Endothelial cell of umbilical vein (primary cell): ENCODE data around the gene CCL1. TPM values are rescaled to one million over a fixed set of nuclear protein-coding genes. Genes with fewer than 3 reads are reported as not detected.

Experiments
- BruUV-seq: library from RNA; stranded (reverse); fragments of 400-500 nt; replicated peaks from 2 replicates; lab custom pipeline; 2021; lab: Mats Ljungman, UMichigan
- CTCF ChIA-PET: fragments of 300-600, 350-600 bp; sonication (Branson Sonifier 250); formaldehyde crosslinking; loops from one replicate; lab custom pipeline; 2021; ENCODE audit warnings: antibody characterized with exemption, inconsistent platforms; lab: Charles Lee
- POLR2A ChIA-PET: fragments of 300-600, 350-600 bp; sonication (Branson Sonifier 250); formaldehyde crosslinking; loops from one replicate; lab custom pipeline; 2021; ENCODE audit warnings: antibody characterized with exemption, inconsistent platforms; lab: Charles Lee
- DNase-seq: peaks from one replicate; pipeline ENCODE4 v3.0.0-alpha.2; 2011; ENCODE audit warnings: low read depth, low spot score
- FAIRE-seq: peaks from 2 replicates; lab custom pipeline; 2011; peaks lifted over from hg19 to GRCh38; lab: Jason Lieb, UNC
- H2AFZ ChIP-seq: 2 replicates; pipeline ENCODE4 v1.6.0; 2012; ENCODE audit warnings: low read depth, low read length, control low read depth, inconsistent platforms
- H3K27ac ChIP-seq: 2 replicates; pipeline ENCODE4 v1.5.1; 2011; ENCODE audit warnings: low read depth, mild to moderate bottlenecking, control low read depth, low read length, moderate library complexity; ENCODE audit not compliant: insufficient read depth
- H3K27me3 ChIP-seq, 2 experiments: 2 replicates each; pipeline versions ENCODE4 v1.6.0 to v1.6.1; 2011; ENCODE audit warnings: low read length in 2 of 2, mixed read lengths in 1 of 2; ENCODE audit not compliant: control insufficient read depth in 2 of 2, insufficient read depth in 2 of 2
- H3K36me3 ChIP-seq, 2 experiments: 2 replicates in 1 of 2; 3 replicates in 1 of 2; pipeline ENCODE4 v1.5.1; 2011; ENCODE audit warnings: low read length in 2 of 2, mild to moderate bottlenecking in 1 of 2, moderate library complexity in 1 of 2; ENCODE audit not compliant: control insufficient read depth in 2 of 2, insufficient read depth in 2 of 2; ENCODE audit errors: extremely low read depth in 1 of 2
- H3K4me1 ChIP-seq: 3 replicates; pipeline ENCODE4 v1.5.1; 2011; ENCODE audit warnings: mild to moderate bottlenecking, low read length; ENCODE audit not compliant: control insufficient read depth, insufficient read depth; ENCODE audit errors: extremely low read depth
- H3K4me2 ChIP-seq: 2 replicates; pipeline ENCODE4 v1.6.1; 2011; ENCODE audit warnings: low read length, control low read depth, mixed read lengths; ENCODE audit not compliant: insufficient read depth
- H3K4me3 ChIP-seq, 3 experiments: fragments of 200-600 bp in 1 of 3; sonication (generic), shearing (Covaris generic) in 1 of 3; replicated peaks in 1 of 3; 2 replicates each; pipeline ENCODE4 v1.5.1; 2011 to 2016; ENCODE audit warnings: control low read depth in 3 of 3, low read length in 3 of 3, mild to moderate bottlenecking in 2 of 3, inconsistent platforms in 1 of 3, low read depth in 1 of 3, moderate library complexity in 1 of 3; ENCODE audit not compliant: insufficient read depth in 1 of 3
- H3K79me2 ChIP-seq: 2 replicates; pipeline ENCODE4 v1.6.0; 2012; ENCODE audit warnings: low read length, inconsistent platforms; ENCODE audit not compliant: control insufficient read depth, insufficient read depth
- H3K9ac ChIP-seq: replicated peaks from 2 replicates; pipeline ENCODE3; 2011; ENCODE audit warnings: low read length, control low read depth; ENCODE audit not compliant: insufficient read depth; ENCODE audit errors: extremely low read depth
- H3K9me1 ChIP-seq: replicated peaks from 3 replicates; pipeline ENCODE4 v1.6.0; 2011; ENCODE audit warnings: mild to moderate bottlenecking, low read length; ENCODE audit not compliant: control insufficient read depth, insufficient read depth; ENCODE audit errors: extremely low read depth
- H3K9me3 ChIP-seq: replicated peaks from 2 replicates; pipeline ENCODE4 v1.5.1; 2012; ENCODE audit warnings: low read length, inconsistent platforms; ENCODE audit not compliant: control insufficient read depth, insufficient read depth
- H4K20me1 ChIP-seq: replicated peaks from 2 replicates; pipeline ENCODE3; 2011; ENCODE audit warnings: mild to moderate bottlenecking, low read length; ENCODE audit not compliant: control insufficient read depth, insufficient read depth; ENCODE audit errors: extremely low read depth
- EZH2 ChIP-seq: IDR thresholded peaks from 2 replicates; pipeline ENCODE4 v1.6.1; 2012; ENCODE audit warnings: borderline replicate concordance, low read depth, mild to moderate bottlenecking, moderate library complexity, low read length, inconsistent platforms; ENCODE audit not compliant: severe bottlenecking
- GATA2 ChIP-seq: IDR thresholded peaks from 2 replicates; pipeline ENCODE4 v1.7.0; 2011; ENCODE audit warnings: low read depth, mild to moderate bottlenecking, moderate library complexity, mixed read lengths, low read length; ENCODE audit not compliant: insufficient read length, insufficient read depth
- JUN ChIP-seq: IDR thresholded peaks from 2 replicates; pipeline ENCODE4 v1.6.1; 2011; ENCODE audit warnings: borderline replicate concordance, low read depth; ENCODE audit not compliant: insufficient read length, insufficient read depth
- MYC ChIP-seq: IDR thresholded peaks from one replicate; pipeline ENCODE4 v1.6.1; 2011; ENCODE audit warnings: mild to moderate bottlenecking, low read depth, low read length
- POLR2A ChIP-seq: IDR thresholded peaks from 2 replicates; pipeline ENCODE4 v1.6.1; 2012; ENCODE audit warnings: low read depth, mild to moderate bottlenecking, control low read depth, low read length
- dilution Hi-C: fragments of 300-500 bp; cut with MboI; formaldehyde crosslinking; loops from one replicate; pipeline ENCODE4 v1.15.0; 2019; ENCODE audit warnings: low sequenced_read_pairs; ENCODE audit not compliant: extremely low pct_ligation_motif_present
- intact Hi-C: fragments of 100-400 bp; cut with micrococcal nuclease; formaldehyde crosslinking; loops from one replicate; pipeline ENCODE4 v1.10.0; 2022
- polyA plus RNA-seq, 4 experiments: library from polyadenylated mRNA; depleted of rRNA in 3 of 4; stranded (reverse) in 3 of 4; unstranded in 1 of 4; fragments of >200 nt; gene quantifications; 2 replicates each; pipeline versions ENCODE4 v1.2.1 to v1.2.3, GENCODE V29; 2011 to 2012; ENCODE audit warnings: missing spikeins in 1 of 4
- total RNA-seq: library from RNA; stranded (reverse); gene quantifications from 2 replicates; pipeline ENCODE4 v1.2.3, GENCODE V29; 2021
- TF ChIP-seq, protein P1 (sequence below), 2 donors: IDR thresholded peaks; 1 replicate in 1 of 2; 2 replicates in 1 of 2; pipeline ENCODE4 v1.5.1; 2011; ENCODE audit warnings: low read length in 2 of 2, mild to moderate bottlenecking in 2 of 2, moderate library complexity in 2 of 2, control low read depth in 1 of 2, inconsistent platforms in 1 of 2, low read depth in 1 of 2; ENCODE audit not compliant: insufficient read depth in 1 of 2; ENCODE audit errors: extremely low read depth in 1 of 2
- TF ChIP-seq, protein P2 (sequence below): IDR thresholded peaks from 2 replicates; pipeline ENCODE4 v1.6.1; 2011; ENCODE audit not compliant: insufficient read depth, insufficient read length

Gene CCL1
- total and polyA plus RNA-seq, 2 donors (not counting 3 experiments of a cell fraction or from before 2014, with no cell fraction given), result not detected

DNA sequence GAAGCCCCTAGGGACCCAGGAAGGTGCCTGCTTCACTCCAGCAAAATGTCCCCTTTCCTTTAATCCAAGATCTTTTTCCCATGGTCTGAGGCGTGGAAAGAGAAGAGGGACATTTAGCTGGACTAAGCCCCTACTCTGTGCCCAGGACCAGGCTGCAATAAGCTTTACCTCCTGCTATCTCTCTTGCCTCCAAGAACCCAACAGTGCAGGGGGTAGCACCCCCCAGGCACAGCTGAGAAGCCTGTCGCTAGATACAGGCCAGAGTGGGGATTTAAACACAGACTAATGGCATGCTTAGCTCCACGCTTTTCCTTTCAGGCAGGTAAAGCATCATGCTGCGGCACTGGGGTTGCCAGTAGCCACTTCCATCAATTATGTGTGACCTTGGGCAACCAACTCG lies 24.5 kb upstream of the CCL1 start:
- no peaks in the 10 kb centered on the region for H3K36me3 ChIP-seq
- TF ChIP-seq GATA2 (no peak), JUN (no peak), MYC (no peak), POLR2A (no peak), EZH2 (no peak)
- TF ChIP-seq, protein P1, sequence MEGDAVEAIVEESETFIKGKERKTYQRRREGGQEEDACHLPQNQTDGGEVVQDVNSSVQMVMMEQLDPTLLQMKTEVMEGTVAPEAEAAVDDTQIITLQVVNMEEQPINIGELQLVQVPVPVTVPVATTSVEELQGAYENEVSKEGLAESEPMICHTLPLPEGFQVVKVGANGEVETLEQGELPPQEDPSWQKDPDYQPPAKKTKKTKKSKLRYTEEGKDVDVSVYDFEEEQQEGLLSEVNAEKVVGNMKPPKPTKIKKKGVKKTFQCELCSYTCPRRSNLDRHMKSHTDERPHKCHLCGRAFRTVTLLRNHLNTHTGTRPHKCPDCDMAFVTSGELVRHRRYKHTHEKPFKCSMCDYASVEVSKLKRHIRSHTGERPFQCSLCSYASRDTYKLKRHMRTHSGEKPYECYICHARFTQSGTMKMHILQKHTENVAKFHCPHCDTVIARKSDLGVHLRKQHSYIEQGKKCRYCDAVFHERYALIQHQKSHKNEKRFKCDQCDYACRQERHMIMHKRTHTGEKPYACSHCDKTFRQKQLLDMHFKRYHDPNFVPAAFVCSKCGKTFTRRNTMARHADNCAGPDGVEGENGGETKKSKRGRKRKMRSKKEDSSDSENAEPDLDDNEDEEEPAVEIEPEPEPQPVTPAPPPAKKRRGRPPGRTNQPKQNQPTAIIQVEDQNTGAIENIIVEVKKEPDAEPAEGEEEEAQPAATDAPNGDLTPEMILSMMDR (IDR thresholded peaks at IDR 0.05; ENCODE audit: extremely low read depth in 1 of 2, insufficient read depth in 1 of 2, low read depth in 1 of 2, low read length in 2 of 2), result no peak
- TF ChIP-seq, protein P2, sequence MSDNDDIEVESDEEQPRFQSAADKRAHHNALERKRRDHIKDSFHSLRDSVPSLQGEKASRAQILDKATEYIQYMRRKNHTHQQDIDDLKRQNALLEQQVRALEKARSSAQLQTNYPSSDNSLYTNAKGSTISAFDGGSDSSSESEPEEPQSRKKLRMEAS, result no peak
- H4K20me1 ChIP-seq, result no peaks in the 10 kb centered on the region
- H3K27me3 ChIP-seq, result peaks cover 0 to 4% of the 10 kb centered on the region in 2 experiments
- peak overlapping the region; percentile 72 for H3K27ac ChIP-seq
- no peaks in the 10 kb centered on the region for H3K9me3 ChIP-seq
- peak overlapping the region; percentile 8 for H3K4me2 ChIP-seq
- H3K79me2 ChIP-seq, result no peaks in the 10 kb centered on the region
- peaks cover 41% of the 10 kb centered on the region for H3K4me1 ChIP-seq
- peak overlapping the region; percentile 91 for H2AFZ ChIP-seq
- H3K9me1 ChIP-seq, result no peaks in the 10 kb centered on the region
- POLR2A ChIA-PET, result no interaction called here
- CTCF ChIA-PET, result interaction anchor here (1.5 to 4.3 kb wide), 4 partner anchors 11 to 216 kb away, joined by 5 to 17 read pairs (median 14); no protein-coding TSS in a partner anchor
- no peak overlapping the region for H3K9ac ChIP-seq
- DNase-seq, result no peak
- dilution Hi-C loops, result no loop called here
- no peak for FAIRE-seq
- intact Hi-C loops, result loop anchor here (2.0 to 5.0 kb wide), 2 partner anchors 25 to 1240 kb away; no protein-coding TSS in a partner anchor
- no TSS peak for BruUV-seq
- H3K4me3 ChIP-seq, result no peak overlapping the region
